Loucy (cell line): ENCODE data around the gene ZNF664.

Experiments
- H2AFZ ChIP-seq: fragments of 200-600 bp; sonication (generic); 2 replicates; pipeline ENCODE4 v1.6.0; 2016; ENCODE audit warnings: antibody characterized with exemption, mild to moderate bottlenecking, low read length, moderate library complexity
- H3F3A ChIP-seq: fragments of 200-600 bp; 2 replicates; pipeline ENCODE4 v1.6.0; 2016; ENCODE audit warnings: antibody characterized with exemption, low read depth, mild to moderate bottlenecking
- H3K27me3 ChIP-seq: fragments of 200-600 bp; sonication (generic); 2 replicates; pipeline ENCODE4 v1.6.1; 2014; ENCODE audit warnings: low read length, mild to moderate bottlenecking; ENCODE audit not compliant: insufficient read depth, poor library complexity, severe bottlenecking
- H3K36me3 ChIP-seq: fragments of 200-600 bp; sonication (generic); 2 replicates; pipeline ENCODE4 v1.6.1; 2016; ENCODE audit warnings: low read length; ENCODE audit not compliant: insufficient read depth
- H3K4me1 ChIP-seq: fragments of 200-600 bp; sonication (generic); 2 replicates; pipeline ENCODE4 v1.5.1; 2014; ENCODE audit warnings: low read length, mild to moderate bottlenecking; ENCODE audit not compliant: insufficient read depth, poor library complexity, severe bottlenecking
- H3K4me2 ChIP-seq: fragments of 200-600 bp; sonication (generic); 2 replicates; pipeline ENCODE4 v1.6.0; 2014; ENCODE audit warnings: antibody characterized with exemption, low read length, low read depth, mild to moderate bottlenecking; ENCODE audit not compliant: poor library complexity, severe bottlenecking
- H3K4me3 ChIP-seq: fragments of 200-600 bp; sonication (generic); 2 replicates; pipeline ENCODE4 v1.5.1; 2014; ENCODE audit warnings: low read length, mild to moderate bottlenecking, mixed read lengths; ENCODE audit not compliant: poor library complexity, severe bottlenecking
- H3K79me2 ChIP-seq: fragments of 200-600 bp; sonication (generic); 2 replicates; pipeline ENCODE4 v1.6.1; 2014; ENCODE audit warnings: low read length; ENCODE audit not compliant: insufficient read depth
- H3K9ac ChIP-seq: fragments of 200-600 bp; sonication (generic); 2 replicates; pipeline ENCODE4 v1.6.0; 2014; ENCODE audit warnings: mild to moderate bottlenecking, low read depth, low read length, moderate library complexity; ENCODE audit not compliant: poor library complexity, severe bottlenecking
- H3K9me2 ChIP-seq: fragments of 200-600 bp; sonication (generic); replicated peaks from 2 replicates; pipeline ENCODE4 v1.6.1; 2016; ENCODE audit warnings: low read depth, low read length, mixed read lengths
- H3K9me3 ChIP-seq: fragments of 200-600 bp; sonication (generic); 2 replicates; pipeline ENCODE4 v1.6.1; 2014; ENCODE audit warnings: mild to moderate bottlenecking, antibody characterized with exemption, low read length, low read depth; ENCODE audit not compliant: insufficient read depth
- H4K20me1 ChIP-seq: fragments of 200-600 bp; sonication (generic); 2 replicates; pipeline ENCODE4 v1.6.0; 2014; ENCODE audit warnings: antibody characterized with exemption, low read length, mild to moderate bottlenecking; ENCODE audit not compliant: insufficient read depth, poor library complexity, severe bottlenecking
- CTCF ChIP-seq: fragments of 200-600 bp; sonication (generic); conservative IDR thresholded peaks from 2 replicates; pipeline ENCODE4 v1.5.1; 2014; ENCODE audit warnings: mild to moderate bottlenecking, antibody characterized with exemption, low read length
- EZH2phosphoT487 ChIP-seq: fragments of 200-600 bp; IDR thresholded peaks from 2 replicates; pipeline ENCODE4 v1.6.1; 2018; ENCODE audit warnings: antibody characterized with exemption, mild to moderate bottlenecking, moderate library complexity, borderline replicate concordance

Gene ZNF664

GRCh38 chr12:123958462-123958861 lies 14.6 kb upstream of the ZNF664 start:
- Histone ChIP-seq H3K4me2 (no peak overlapping the region), H3K4me1 (no peaks in the 10 kb centered on the region), H3K4me3 (no peak overlapping the region), H2AFZ (no peak overlapping the region), H3K36me3 (no peaks in the 10 kb centered on the region), H4K20me1 (no peaks in the 10 kb centered on the region), H3K27me3 (no peaks in the 10 kb centered on the region), H3K9ac (no peak overlapping the region), H3K9me2 (no peaks in the 10 kb centered on the region), H3K79me2 (no peaks in the 10 kb centered on the region), H3F3A (no peaks in the 10 kb centered on the region), H3K9me3 (no peaks in the 10 kb centered on the region)
- TF ChIP-seq CTCF (no peak), EZH2phosphoT487 (no peak)

- H3K9me2 ChIP-seq = no peaks in the 10 kb centered on the region
- no peaks in the 10 kb centered on the region for H4K20me1 ChIP-seq
- H3K9ac ChIP-seq = no peak overlapping the region
- no peaks in the 10 kb centered on the region for H3K36me3 ChIP-seq
- no peaks in the 10 kb centered on the region for H3K79me2 ChIP-seq
- H2AFZ ChIP-seq = no peak overlapping the region
- no peaks in the 10 kb centered on the region for H3K27me3 ChIP-seq
- no peak overlapping the region for H3K4me2 ChIP-seq
- no peak for TF ChIP-seq CTCF
- no peak for TF ChIP-seq EZH2phosphoT487
- H3K4me1 ChIP-seq = no peaks in the 10 kb centered on the region
- H3K9me3 ChIP-seq = no peaks in the 10 kb centered on the region
- H3F3A ChIP-seq = no peaks in the 10 kb centered on the region
- no peak overlapping the region for H3K4me3 ChIP-seq
Observed at GRCh38 chr12:123958876-123959275, 14.1 kb upstream of the ZNF664 start.

GRCh38 chr12:123960029-123960735 lies 12.8 kb upstream of the ZNF664 start:
- Histone ChIP-seq H2AFZ (no peak overlapping the region), H3K27me3 (no peaks in the 10 kb centered on the region), H3K79me2 (no peaks in the 10 kb centered on the region), H3K4me3 (no peak overlapping the region), H3K9me2 (no peaks in the 10 kb centered on the region), H3F3A (no peaks in the 10 kb centered on the region), H3K4me1 (no peaks in the 10 kb centered on the region), H3K36me3 (no peaks in the 10 kb centered on the region), H4K20me1 (no peaks in the 10 kb centered on the region), H3K9ac (no peak overlapping the region), H3K4me2 (no peak overlapping the region), H3K9me3 (no peaks in the 10 kb centered on the region)
- TF ChIP-seq CTCF = no peak
- no peak for TF ChIP-seq EZH2phosphoT487
